ENCODE measurements around the gene CHGA.

The CHGA gene

DNA sequence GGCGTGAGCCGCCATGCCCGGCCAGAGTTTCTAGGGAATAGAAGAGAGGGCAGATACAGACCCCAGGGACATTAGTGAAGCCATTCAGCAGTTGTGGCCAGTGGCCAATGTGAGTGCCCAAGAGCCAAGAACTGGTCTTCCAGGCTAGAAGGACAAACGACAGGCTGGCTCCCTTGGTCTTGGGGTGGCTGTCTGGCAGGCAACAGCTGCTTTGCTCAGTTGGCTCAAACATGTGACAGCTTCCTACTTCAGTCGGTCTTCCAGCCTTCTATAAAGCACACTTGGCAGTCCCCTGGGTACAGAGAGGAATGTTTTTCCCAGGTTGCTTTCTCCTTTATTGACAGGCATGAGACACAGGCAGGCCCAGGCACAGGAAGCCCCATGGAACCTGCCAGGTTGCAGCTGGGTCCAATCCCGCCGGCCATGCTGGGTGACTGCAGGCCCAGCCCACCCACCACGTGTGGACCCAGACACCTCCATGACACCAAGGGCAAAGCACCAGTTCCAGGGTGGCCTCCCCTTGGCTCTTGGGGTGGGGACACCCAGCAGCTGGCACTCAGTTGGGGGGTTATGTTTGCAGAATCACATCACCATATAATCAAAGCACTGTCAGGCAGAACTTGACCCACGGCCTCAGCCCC, 15.4 kb downstream of the CHGA start:
- TF ChIP-seq TOX (CRISPR knock-in tag; IDR thresholded peaks at IDR 0.05; ENCODE audit: borderline replicate concordance) (no peak), OSR1 (CRISPR knock-in tag; IDR thresholded peaks at IDR 0.05) (no peak), ZNF565 (CRISPR knock-in tag; conservative IDR thresholded peaks at IDR 0.05; ENCODE audit: low read depth) (no peak), GLIS3 (CRISPR knock-in tag; IDR thresholded peaks at IDR 0.05) (no peak), ARNTL (CRISPR knock-in tag; IDR thresholded peaks at IDR 0.05; ENCODE audit: borderline replicate concordance, low read depth) (no peak), ZFP30 (CRISPR knock-in tag; IDR thresholded peaks at IDR 0.05) (no peak), ZC3H10 (CRISPR knock-in tag; IDR thresholded peaks at IDR 0.05) (no peak), ISL1 (CRISPR knock-in tag; IDR thresholded peaks at IDR 0.05) (no peak), PPARA (CRISPR knock-in tag; IDR thresholded peaks at IDR 0.05; ENCODE audit: borderline replicate concordance) (no peak), BACH2 (CRISPR knock-in tag; IDR thresholded peaks at IDR 0.05; ENCODE audit: borderline replicate concordance) (no peak)
- TF ChIP-seq, protein P1, sequence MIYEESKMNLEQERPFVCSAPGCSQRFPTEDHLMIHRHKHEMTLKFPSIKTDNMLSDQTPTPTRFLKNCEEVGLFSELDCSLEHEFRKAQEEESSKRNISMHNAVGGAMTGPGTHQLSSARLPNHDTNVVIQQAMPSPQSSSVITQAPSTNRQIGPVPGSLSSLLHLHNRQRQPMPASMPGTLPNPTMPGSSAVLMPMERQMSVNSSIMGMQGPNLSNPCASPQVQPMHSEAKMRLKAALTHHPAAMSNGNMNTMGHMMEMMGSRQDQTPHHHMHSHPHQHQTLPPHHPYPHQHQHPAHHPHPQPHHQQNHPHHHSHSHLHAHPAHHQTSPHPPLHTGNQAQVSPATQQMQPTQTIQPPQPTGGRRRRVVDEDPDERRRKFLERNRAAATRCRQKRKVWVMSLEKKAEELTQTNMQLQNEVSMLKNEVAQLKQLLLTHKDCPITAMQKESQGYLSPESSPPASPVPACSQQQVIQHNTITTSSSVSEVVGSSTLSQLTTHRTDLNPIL (CRISPR knock-in tag; IDR thresholded peaks at IDR 0.05; ENCODE audit: low read depth), result no peak
- TF ChIP-seq, protein P2, sequence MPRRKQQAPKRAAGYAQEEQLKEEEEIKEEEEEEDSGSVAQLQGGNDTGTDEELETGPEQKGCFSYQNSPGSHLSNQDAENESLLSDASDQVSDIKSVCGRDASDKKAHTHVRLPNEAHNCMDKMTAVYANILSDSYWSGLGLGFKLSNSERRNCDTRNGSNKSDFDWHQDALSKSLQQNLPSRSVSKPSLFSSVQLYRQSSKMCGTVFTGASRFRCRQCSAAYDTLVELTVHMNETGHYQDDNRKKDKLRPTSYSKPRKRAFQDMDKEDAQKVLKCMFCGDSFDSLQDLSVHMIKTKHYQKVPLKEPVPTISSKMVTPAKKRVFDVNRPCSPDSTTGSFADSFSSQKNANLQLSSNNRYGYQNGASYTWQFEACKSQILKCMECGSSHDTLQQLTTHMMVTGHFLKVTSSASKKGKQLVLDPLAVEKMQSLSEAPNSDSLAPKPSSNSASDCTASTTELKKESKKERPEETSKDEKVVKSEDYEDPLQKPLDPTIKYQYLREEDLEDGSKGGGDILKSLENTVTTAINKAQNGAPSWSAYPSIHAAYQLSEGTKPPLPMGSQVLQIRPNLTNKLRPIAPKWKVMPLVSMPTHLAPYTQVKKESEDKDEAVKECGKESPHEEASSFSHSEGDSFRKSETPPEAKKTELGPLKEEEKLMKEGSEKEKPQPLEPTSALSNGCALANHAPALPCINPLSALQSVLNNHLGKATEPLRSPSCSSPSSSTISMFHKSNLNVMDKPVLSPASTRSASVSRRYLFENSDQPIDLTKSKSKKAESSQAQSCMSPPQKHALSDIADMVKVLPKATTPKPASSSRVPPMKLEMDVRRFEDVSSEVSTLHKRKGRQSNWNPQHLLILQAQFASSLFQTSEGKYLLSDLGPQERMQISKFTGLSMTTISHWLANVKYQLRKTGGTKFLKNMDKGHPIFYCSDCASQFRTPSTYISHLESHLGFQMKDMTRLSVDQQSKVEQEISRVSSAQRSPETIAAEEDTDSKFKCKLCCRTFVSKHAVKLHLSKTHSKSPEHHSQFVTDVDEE (CRISPR knock-in tag; IDR thresholded peaks at IDR 0.05), result no peak
- no peak for ATAC-seq

DNA sequence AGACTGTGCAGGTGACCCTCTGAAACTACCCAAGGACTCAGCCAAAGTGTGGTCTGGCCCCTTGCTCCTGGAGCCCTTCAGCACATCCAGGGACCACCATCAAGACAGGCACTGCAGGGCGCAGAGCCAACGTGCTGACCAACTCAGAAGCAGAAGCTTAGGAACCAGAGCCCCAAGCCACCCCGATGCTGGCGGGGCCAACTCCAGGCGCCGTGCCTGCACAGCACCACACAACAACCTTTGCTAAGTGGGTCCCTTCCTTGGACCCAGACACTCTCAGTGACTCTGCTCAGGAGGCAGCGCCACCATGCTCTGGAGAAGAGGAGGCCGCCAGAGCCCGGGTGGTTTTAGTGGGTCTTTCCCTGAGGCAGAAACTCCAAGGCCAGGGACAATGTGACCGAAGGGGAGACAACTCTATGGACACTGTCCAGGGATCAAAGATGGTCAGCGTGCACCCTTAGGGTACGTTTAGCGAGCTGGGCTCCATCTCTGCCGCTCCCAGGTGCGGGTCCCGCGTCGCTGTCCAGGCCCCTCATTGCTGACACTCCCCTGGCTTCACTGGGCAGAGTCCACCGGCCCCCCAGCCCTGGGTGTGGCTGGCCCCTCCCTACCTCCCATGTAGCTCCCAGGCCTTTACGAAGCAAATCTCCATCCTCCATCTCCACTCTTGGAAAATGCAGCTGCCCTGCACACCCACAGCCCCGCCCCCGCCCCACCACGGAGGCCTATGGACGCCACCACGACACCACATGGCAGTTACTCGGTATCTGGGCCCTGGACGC, 16.1 kb downstream of the CHGA start:
- no peak for ATAC-seq
- TF ChIP-seq RARB (CRISPR knock-in tag; IDR thresholded peaks at IDR 0.05), result no peak
- no peak for TF ChIP-seq ZFP30 (CRISPR knock-in tag; IDR thresholded peaks at IDR 0.05)
- TF ChIP-seq TOX (CRISPR knock-in tag; IDR thresholded peaks at IDR 0.05; ENCODE audit: borderline replicate concordance), result no peak
- no peak for TF ChIP-seq CSDC2 (CRISPR knock-in tag; IDR thresholded peaks at IDR 0.05)
- TF ChIP-seq SNAI2 (CRISPR knock-in tag; IDR thresholded peaks at IDR 0.05), result no peak
- TF ChIP-seq ZC3H10 (CRISPR knock-in tag; IDR thresholded peaks at IDR 0.05), result no peak
- TF ChIP-seq ISL1 (CRISPR knock-in tag; IDR thresholded peaks at IDR 0.05), result no peak
- TF ChIP-seq, protein P3, sequence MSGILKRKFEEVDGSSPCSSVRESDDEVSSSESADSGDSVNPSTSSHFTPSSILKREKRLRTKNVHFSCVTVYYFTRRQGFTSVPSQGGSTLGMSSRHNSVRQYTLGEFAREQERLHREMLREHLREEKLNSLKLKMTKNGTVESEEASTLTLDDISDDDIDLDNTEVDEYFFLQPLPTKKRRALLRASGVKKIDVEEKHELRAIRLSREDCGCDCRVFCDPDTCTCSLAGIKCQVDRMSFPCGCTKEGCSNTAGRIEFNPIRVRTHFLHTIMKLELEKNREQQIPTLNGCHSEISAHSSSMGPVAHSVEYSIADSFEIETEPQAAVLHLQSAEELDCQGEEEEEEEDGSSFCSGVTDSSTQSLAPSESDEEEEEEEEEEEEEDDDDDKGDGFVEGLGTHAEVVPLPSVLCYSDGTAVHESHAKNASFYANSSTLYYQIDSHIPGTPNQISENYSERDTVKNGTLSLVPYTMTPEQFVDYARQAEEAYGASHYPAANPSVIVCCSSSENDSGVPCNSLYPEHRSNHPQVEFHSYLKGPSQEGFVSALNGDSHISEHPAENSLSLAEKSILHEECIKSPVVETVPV (CRISPR knock-in tag; IDR thresholded peaks at IDR 0.05), result no peak
- no peak for TF ChIP-seq TCF4 (CRISPR knock-in tag; IDR thresholded peaks at IDR 0.05; ENCODE audit: borderline replicate concordance)
- no peak for TF ChIP-seq ZFP3 (CRISPR knock-in tag; IDR thresholded peaks at IDR 0.05)
- TF ChIP-seq, protein P2 (CRISPR knock-in tag; IDR thresholded peaks at IDR 0.05), result no peak
- no peak for TF ChIP-seq OSR1 (CRISPR knock-in tag; IDR thresholded peaks at IDR 0.05)
- TF ChIP-seq ZNF70 (CRISPR knock-in tag; IDR thresholded peaks at IDR 0.05), result no peak
- no peak for TF ChIP-seq ARNTL (CRISPR knock-in tag; IDR thresholded peaks at IDR 0.05; ENCODE audit: borderline replicate concordance, low read depth)
- TF ChIP-seq GLIS3 (CRISPR knock-in tag; IDR thresholded peaks at IDR 0.05), result no peak
- TF ChIP-seq, protein P4, sequence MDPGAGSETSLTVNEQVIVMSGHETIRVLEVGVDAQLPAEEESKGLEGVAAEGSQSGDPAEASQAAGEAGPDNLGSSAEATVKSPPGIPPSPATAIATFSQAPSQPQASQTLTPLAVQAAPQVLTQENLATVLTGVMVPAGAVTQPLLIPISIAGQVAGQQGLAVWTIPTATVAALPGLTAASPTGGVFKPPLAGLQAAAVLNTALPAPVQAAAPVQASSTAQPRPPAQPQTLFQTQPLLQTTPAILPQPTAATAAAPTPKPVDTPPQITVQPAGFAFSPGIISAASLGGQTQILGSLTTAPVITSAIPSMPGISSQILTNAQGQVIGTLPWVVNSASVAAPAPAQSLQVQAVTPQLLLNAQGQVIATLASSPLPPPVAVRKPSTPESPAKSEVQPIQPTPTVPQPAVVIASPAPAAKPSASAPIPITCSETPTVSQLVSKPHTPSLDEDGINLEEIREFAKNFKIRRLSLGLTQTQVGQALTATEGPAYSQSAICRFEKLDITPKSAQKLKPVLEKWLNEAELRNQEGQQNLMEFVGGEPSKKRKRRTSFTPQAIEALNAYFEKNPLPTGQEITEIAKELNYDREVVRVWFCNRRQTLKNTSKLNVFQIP (CRISPR knock-in tag; IDR thresholded peaks at IDR 0.05; ENCODE audit: borderline replicate concordance, low read depth), result no peak
- TF ChIP-seq, protein P1 (CRISPR knock-in tag; IDR thresholded peaks at IDR 0.05; ENCODE audit: low read depth), result no peak
